Measurements from ENCODE around the gene LARP1. TPM values are rescaled to one million over a fixed set of nuclear protein-coding genes. Genes with fewer than 3 reads are reported as not detected.

Gene LARP1
- polyA plus RNA-seq, 1 donor: 172 TPM

DNA sequence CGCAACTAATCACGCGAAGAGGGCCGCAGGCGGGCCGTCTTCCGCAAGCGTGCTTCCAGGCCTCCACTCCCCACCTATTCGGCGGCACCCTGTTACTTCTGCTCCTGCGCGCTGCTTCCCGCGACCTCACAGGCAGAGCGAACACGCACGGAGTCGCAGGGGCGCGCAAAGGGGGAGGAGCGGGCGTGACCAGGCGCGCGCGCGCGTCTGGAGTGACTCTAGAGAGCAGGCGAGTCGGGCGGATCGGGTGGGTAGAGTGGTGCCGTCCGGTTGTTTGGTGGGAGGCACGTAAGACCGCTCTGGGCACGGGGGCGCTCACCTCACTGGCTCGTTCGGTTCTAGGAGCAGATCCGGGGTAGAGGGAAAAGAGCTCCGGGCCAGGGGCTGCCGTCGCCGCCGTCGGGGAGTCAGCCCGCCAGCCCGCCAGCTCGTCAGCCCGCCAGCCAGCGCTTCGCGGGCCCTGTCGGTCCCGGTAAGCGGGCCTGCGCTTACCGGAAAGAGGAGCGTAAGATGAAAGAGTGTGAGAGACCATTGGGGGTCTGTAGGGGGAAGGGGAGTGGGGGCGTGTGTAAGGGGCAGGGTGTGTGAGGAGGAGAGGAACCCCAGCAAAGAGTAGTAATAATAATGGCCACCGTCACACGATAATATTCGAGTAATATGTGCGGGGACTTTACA is 103.3 kb downstream of the LARP1 start, which contains the start of gene CNOT8:
CNOT8 (plus strand) TSS at position 331 of the 675 bp plus-strand sequence. CDS start 4,652 bp downstream, outside the sequence.
- DNase-seq: peak; percentile 97

DNA sequence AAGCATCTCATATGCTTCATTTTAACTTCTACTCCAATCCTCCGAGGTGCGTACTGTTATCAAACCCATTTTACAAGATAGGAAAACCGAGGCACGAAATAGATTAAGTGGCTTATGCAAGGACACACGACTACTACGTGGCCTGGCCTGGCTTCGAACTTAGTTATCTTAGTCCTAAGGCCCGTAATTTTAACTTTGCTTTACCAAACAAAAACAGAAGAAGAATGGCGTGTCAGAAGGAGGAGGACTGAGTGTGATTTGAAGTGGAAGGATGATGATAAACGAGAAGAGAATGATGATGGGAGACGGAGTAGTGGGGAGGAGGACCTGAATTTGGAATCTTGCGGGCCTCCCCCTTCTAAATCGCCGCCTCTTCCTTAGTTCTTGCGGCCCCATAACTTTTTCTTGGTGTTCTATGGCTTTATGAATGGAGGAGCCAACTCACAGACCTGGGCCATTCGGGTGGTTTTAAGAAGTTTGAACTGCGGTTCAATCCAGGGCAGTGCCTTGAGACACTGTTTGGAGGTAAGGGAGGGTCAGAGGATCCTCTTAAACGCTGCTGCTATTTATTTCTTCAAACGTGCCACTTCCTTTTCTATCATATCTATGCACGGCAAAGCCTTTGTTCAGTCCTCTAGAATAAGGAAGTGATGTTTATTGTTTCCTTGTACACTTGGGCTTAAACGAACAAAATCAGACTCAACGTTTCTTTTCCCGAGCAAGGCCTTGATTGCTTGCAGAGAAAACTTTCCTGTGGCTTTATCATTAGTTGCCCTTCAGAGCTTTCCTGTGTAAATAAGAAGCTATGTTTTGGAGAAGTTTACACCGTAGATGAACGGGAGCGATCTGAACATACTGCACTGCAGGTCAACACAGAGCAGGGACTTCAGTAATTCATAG is 104.0 kb downstream of the LARP1 start:
- no peak for DNase-seq

DNA sequence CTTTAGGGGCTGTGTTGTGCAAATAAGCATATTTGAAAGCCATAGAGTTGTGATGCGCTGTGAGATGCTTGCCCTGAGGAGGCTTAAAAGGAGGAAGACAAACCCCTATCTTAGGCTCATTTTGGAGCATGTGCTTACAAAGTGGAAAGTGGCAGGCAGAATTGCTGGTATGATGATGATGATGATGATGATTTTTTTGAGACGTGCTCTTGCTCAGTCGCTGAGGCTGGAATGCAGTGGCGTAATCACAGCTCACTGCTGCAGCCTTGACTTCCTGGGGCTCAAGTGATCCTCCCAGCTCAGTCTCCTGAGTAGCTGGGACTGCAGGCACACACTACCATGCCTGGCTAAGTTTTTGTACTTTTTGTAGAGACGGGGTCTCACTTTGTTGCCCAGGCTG is 104.9 kb downstream of the LARP1 start:
- DNase-seq: no peak

DNA sequence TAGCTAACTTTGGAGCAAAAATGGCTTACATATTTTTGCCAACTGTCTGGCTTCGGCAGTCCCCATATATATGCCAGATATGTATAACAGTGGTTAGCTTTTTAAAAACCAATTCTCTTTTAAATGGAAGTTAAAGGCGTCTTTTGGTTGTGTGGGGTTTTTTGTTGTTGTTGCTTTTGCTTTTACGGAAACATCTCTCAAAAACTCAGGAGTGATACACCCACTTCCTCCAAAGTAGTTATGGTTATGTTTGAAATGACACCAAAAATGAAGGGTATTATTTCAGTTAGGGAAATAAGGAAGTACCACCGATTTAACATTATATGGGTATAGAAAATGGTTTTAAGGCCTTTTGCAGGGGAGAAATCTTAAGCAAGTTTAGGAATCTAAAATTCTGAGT is 105.6 kb downstream of the LARP1 start:
- DNase-seq: no peak

DNA sequence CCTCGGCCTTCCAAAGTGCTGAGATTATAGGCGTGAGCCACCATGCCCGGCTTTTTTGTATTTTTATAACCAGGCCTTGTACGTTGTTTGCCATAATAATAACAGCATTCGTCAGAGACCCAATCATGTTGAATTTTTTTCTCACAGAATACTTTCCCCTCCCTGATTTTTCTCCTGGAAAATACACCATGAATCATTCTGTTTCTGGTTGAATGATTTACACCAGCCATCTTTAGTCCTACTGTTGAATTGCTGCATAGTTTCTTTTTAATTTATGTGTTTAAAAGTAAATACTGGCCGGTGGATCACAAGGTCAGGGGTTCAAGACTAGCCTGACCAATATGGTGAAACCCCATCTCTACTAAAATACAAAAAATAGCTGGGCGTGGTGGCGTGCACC is 106.8 kb downstream of the LARP1 start:
- no peak for DNase-seq

DNA sequence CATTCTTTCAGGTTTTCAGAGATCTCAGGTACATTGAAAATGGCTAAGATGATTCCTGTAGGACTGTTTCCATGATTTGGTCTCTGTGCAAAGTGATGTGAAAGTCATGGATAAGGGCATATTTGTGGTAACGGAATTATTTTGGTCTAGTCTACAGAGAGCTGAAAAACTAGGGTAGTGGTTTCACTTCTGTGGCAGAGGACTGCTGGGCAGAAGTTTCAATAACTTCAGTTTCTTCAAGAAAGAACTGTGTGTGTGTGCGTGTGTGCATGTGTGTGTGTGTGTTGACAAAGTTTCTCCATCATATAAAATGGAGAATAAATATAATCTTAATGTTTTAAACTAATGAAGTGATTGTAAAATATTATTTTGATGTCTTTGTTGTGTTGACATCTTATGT is 107.6 kb downstream of the LARP1 start:
- no peak for DNase-seq

DNA sequence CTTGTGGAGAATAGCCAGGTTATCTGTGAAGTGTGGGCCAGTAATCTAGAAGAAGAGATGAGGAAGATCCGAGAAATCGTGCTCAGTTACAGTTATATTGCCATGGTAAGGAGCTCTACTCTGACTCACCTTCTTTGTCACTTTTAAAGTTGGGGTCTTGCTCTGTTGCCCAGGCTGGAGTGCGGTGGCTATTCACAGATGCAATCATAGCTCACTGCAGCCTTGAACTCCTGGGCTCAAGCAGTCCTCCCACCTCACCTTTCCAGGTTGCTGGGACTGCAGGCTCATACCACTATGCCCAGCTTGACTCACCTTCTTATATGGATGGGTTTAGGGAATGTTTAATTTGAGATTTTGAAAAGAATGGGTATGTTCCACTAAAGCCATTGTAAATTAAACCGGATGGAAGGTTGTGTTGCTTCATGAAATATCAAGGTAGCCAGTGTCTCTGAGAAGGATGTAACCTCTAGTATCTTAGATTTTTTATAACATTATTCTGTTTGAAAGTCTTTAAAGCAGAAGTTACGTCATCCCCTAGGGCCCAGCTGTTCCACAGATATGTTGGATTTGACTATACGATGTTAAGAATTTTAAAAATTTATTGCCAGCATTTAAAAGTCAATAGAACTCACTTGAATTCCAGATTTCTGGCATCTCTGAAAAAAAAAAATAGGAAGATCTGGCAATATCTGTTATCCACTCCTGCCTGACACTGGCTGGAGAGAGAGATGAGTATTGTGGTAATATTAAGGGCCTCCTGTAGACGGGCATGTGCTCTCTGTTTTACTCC is 108.3 kb downstream of the LARP1 start:
- no peak for DNase-seq

DNA sequence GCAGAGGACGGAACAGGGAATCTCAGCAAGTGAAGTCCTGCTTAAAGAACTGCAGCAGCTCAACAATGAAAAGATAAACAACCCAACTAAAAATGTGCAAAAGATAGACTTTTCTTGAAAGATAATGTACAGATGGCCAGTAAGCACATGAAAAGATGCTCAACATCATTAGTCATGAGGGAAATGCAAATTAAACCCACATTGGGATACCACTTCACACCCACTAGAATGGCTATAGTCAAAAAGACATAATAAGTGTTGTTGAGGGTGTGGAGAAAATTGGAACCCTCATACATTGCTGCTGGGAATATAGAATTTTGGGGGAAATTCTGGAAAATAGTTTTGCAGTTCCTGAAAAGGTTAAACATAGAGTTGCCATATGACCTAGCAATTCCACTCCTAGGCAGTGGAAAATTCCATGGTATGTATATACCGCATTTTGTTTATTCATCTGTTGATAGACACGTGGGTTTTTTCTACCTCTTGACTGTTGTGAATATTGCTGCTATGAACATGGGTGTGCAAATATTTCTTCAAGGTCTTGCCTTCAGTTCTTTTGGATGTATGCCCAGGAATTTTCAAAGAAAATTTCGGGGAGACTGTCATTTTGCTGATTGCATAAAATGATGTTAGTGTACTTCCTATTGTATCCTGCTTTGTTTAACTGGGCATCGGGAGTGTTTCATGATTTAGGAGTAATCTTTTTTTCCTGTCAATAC is 110.4 kb downstream of the LARP1 start:
- DNase-seq: no peak

DNA sequence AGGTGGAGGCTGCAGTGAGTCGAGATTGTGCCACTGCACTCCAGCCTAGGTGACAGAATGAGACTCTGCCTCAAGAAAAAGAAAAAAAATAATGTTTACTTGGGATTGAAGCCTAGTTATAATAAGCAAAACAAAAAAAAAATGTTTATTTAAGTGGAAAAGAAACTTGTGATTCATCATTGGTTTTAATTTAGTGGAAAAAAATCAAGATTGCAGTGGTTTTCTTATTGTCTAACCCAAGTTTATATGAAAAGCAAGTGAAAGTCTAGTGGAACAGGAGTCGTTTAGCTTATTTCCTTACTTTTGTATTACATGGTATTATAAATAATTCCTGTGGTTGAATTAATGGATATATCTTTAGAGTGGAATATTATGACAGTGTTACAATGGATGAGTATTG is 111.7 kb downstream of the LARP1 start:
- DNase-seq: no peak

Other genes with a start within 250 kb of the LARP1 start
- gene FAXDC2, start 95.2 kb downstream of the LARP1 start, polyA plus RNA-seq (ENCODE audit: insufficient read length): 42.6 TPM
- 85.9 TPM for gene CNOT8, start 103.2 kb downstream of the LARP1 start, polyA plus RNA-seq (ENCODE audit: insufficient read length)
- gene GEMIN5, start 182.8 kb downstream of the LARP1 start, polyA plus RNA-seq (ENCODE audit: insufficient read length): 22.5 TPM
- 52.2 TPM for gene MRPL22, start 185.7 kb downstream of the LARP1 start, polyA plus RNA-seq (ENCODE audit: insufficient read length)